Measurements from ENCODE around the gene LDB2. TPM values are rescaled to one million over a fixed set of nuclear protein-coding genes. Genes with fewer than 3 reads are reported as not detected.

LDB2 gene
- total and polyA plus RNA-seq, 2 donors (not counting 3 experiments of a cell fraction or from before 2014, with no cell fraction given), result 127 to 223 TPM

- H3K27ac ChIP-seq (ENCODE audit: insufficient read depth, low read depth, low read length), result no peak overlapping the region
- no peaks in the 10 kb centered on the region for H3K9me1 ChIP-seq (replicated peaks; ENCODE audit: control insufficient read depth, extremely low read depth, insufficient read depth, low read length)
- ChIA-PET CTCF (no interaction called here), POLR2A (no interaction called here)
- H3K9ac ChIP-seq (replicated peaks; ENCODE audit: extremely low read depth, insufficient read depth, low read length), result no peak overlapping the region
- no peaks in the 10 kb centered on the region for H3K9me3 ChIP-seq (replicated peaks; ENCODE audit: control insufficient read depth, insufficient read depth, low read length)
- no peaks in the 10 kb centered on the region for H3K27me3 ChIP-seq (ENCODE audit: control insufficient read depth in 2 of 2, insufficient read depth in 2 of 2, low read length in 2 of 2)
- no peak overlapping the region for H3K4me3 ChIP-seq (replicated peaks in 1 of 3; ENCODE audit: insufficient read depth in 1 of 3, low read depth in 1 of 3, low read length in 3 of 3)
- dilution Hi-C loops (cut with MboI; ENCODE audit: extremely low pct_ligation_motif_present, low sequenced_read_pairs) (no loop called here), intact Hi-C loops (cut with micrococcal nuclease) (no loop called here)
- BruUV-seq (replicated peaks), result no TSS peak
- H3K4me2 ChIP-seq (ENCODE audit: insufficient read depth, low read length), result no peak overlapping the region
- DNase-seq (ENCODE audit: low read depth, low spot score), result no peak
- FAIRE-seq, result no peak
- H3K36me3 ChIP-seq (ENCODE audit: control insufficient read depth in 2 of 2, extremely low read depth in 1 of 2, insufficient read depth in 2 of 2, low read length in 2 of 2), result no peaks in the 10 kb centered on the region
- no peaks in the 10 kb centered on the region for H3K4me1 ChIP-seq (ENCODE audit: control insufficient read depth, extremely low read depth, insufficient read depth, low read length)
- peaks cover 2% of the 10 kb centered on the region for H4K20me1 ChIP-seq (replicated peaks; ENCODE audit: control insufficient read depth, extremely low read depth, insufficient read depth, low read length)
- TF ChIP-seq FOS (IDR thresholded peaks at IDR 0.05; ENCODE audit: borderline replicate concordance, insufficient read depth, low read length), result no peak
- H3K79me2 ChIP-seq (ENCODE audit: control insufficient read depth, insufficient read depth, low read length), result no peaks in the 10 kb centered on the region
- H2AFZ ChIP-seq (ENCODE audit: low read depth, low read length), result no peak overlapping the region
These were observed 243.3 kb downstream of the LDB2 start for GRCh38 chr4:16655111-16655510.

- dilution Hi-C loops (cut with MboI; ENCODE audit: extremely low pct_ligation_motif_present, low sequenced_read_pairs), result no loop called here
- Histone ChIP-seq H4K20me1 (replicated peaks; ENCODE audit: control insufficient read depth, extremely low read depth, insufficient read depth, low read length) (peaks cover 2% of the 10 kb centered on the region), H3K79me2 (ENCODE audit: control insufficient read depth, insufficient read depth, low read length) (no peaks in the 10 kb centered on the region), H3K9me1 (replicated peaks; ENCODE audit: control insufficient read depth, extremely low read depth, insufficient read depth, low read length) (no peaks in the 10 kb centered on the region), H3K4me1 (ENCODE audit: control insufficient read depth, extremely low read depth, insufficient read depth, low read length) (no peaks in the 10 kb centered on the region), H2AFZ (ENCODE audit: low read depth, low read length) (no peak overlapping the region), H3K27me3 (ENCODE audit: control insufficient read depth in 2 of 2, insufficient read depth in 2 of 2, low read length in 2 of 2) (no peaks in the 10 kb centered on the region), H3K4me3 (replicated peaks in 1 of 3; ENCODE audit: insufficient read depth in 1 of 3, low read depth in 1 of 3, low read length in 3 of 3) (no peak overlapping the region), H3K4me2 (ENCODE audit: insufficient read depth, low read length) (no peak overlapping the region), H3K36me3 (ENCODE audit: control insufficient read depth in 2 of 2, extremely low read depth in 1 of 2, insufficient read depth in 2 of 2, low read length in 2 of 2) (no peaks in the 10 kb centered on the region), H3K9ac (replicated peaks; ENCODE audit: extremely low read depth, insufficient read depth, low read length) (no peak overlapping the region), H3K27ac (ENCODE audit: insufficient read depth, low read depth, low read length) (no peak overlapping the region), H3K9me3 (replicated peaks; ENCODE audit: control insufficient read depth, insufficient read depth, low read length) (no peaks in the 10 kb centered on the region)
- TF ChIP-seq POLR2AphosphoS5 (IDR thresholded peaks at IDR 0.05; ENCODE audit: insufficient read depth, low read depth, low read length) (no peak), CTCF (IDR thresholded peaks at IDR 0.05; ENCODE audit: extremely low read depth in 1 of 2, insufficient read depth in 1 of 2, low read depth in 1 of 2, low read length in 2 of 2) (no peak), JUN (IDR thresholded peaks at IDR 0.05; ENCODE audit: borderline replicate concordance, insufficient read depth, insufficient read length, low read depth) (no peak), EZH2 (IDR thresholded peaks at IDR 0.05; ENCODE audit: borderline replicate concordance, low read depth, low read length, severe bottlenecking) (no peak), FOS (IDR thresholded peaks at IDR 0.05; ENCODE audit: borderline replicate concordance, insufficient read depth, low read length) (no peak)
- FAIRE-seq (no peak), DNase-seq (ENCODE audit: low read depth, low spot score) (no peak)
- ChIA-PET CTCF (interaction anchor here (1.0 to 1.1 kb wide), 2 partner anchors 8 to 795 kb away, joined by 3 read pairs; no protein-coding TSS in a partner anchor), POLR2A (no interaction called here)
- intact Hi-C loops (cut with micrococcal nuclease), result no loop called here
- no TSS peak for BruUV-seq (replicated peaks)
These were observed 245.6 kb downstream of the LDB2 start for GRCh38 chr4:16652732-16653305.
